Raji (cell line): ENCODE measurements around the gene CPVL.

ENCODE experiments used
- POLR2A ChIP-seq: IDR thresholded peaks from 2 replicates; pipeline ENCODE4 v1.6.1; 2011; ENCODE audit warnings: low read depth, low read length, control low read depth; ENCODE audit not compliant: insufficient read depth

CPVL gene

DNA sequence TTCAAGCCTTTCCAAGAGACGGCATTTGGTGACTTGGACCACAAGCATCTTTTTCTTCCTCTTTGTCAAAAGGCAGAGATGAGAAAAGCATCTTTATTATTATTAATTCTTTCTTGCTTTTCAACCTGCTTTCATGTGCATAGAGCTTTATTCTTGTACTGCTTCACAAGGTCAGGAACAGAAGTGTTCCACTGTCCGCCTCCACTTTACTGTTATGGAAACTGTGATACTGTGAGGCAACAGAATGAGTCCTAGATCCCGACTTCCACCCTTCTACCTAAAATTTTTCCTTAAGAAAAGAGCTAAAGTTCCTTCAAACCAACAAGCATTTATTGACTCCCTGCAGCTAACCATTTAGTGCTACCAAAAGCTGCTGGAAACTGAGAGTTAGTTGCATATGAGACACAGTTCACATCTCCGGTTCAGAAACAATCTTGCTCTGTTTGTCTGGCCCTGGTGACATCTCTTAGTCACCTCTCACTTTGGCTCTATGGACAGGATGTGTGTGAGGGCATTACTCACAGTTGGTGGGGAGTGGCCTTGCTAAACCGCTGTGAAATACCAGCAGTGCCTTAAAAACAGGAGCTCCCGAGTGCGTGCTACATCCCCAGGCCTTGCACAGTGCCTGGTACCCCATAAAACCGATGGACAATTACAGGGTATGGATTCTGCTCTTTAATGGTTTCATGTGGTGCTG lies 111.1 kb downstream of the CPVL start:
- no peak for TF ChIP-seq POLR2A

DNA sequence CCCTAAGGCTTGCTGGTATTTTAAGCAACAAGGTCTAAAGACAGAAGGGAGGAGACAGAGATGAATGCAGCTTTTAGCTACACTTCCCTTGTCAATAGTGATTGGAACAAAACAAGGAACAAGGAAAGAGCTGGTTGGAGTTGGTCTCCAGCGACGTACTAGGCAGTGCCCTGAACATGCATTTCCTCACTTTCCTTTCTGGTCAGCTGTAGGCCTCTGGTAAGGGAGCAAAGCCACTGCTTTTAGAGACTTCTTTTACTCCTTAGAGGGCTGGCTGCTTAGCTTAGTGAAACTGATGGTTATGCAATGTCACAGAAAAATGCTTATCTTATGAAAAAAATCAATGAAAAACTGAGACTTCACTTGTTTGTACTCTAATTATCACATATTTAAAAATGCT lies 112.8 kb downstream of the CPVL start:
- TF ChIP-seq POLR2A: no peak

DNA sequence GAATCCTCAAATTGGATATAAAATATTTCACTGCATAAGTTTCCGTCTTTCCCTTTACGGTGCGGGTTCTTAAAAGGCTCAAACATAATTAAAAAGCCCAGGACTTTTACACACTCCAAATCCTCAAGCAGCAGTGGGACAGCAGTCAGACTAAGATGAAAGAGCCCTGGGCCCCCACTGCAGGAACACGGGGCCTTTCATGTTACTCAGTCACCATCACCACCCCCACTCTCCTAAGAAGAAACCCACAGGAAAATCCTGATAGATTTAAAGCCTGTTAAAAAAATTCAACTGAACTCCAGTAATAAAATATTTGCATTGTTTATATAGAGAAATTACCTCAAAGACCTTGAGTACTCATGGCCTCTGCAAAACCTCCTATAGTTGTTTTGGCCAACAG lies 114.2 kb downstream of the CPVL start:
- no peak for TF ChIP-seq POLR2A

DNA sequence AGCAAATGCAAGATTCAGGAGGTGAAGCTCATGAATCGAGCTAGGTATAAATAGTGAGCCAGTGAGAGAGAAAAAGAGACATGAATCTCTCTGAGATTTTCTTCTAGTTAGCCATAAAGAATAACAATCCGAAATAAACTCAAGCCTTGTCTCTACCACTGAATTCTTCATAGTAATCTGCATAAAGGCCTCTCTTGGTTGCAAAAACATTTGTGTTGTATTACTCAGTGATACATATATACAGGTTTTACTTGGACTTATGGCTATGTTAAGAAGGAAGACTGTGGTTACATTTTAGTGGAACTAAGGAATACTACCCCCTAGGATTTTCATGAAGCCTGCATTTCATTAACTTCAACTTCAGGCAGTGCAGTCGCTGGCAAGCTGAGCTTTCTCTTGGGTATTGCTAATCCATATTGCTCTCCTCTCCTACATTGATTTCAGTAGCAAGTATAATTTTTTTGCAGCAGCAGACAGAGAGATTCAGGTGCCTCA lies 115.5 kb downstream of the CPVL start:
- TF ChIP-seq POLR2A: no peak

DNA sequence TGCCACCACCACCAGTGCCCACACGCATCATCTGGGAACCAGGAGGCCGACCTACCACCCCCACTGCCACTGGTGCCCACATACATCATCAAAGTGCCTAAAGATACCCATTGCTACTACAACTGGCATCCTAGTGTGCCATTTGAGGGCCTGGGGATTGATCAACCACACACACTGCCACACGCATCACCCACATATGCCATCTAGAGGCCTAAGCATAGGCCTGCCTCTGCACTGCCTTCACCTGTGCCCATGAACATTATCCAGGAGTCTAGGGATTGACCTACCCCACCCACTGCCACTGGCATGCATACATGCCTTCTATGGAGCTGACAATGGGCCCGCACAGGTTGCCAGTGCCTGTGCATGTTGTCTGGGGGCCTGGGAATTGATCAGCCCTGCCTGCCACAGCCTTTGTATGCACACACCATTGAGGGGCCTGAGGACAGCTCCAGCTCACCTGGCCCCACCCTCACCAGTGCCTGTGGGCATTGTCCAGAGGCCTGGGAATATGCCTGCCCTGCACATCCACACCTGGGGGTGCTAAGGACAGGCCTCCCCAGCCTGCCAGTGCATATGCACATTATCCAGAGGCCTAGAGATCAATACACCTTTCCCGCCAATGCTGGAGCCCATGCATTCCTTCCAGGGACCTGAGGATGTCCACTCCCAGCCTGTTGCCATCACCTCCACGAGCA lies 123.9 kb downstream of the CPVL start:
- no peak for TF ChIP-seq POLR2A

DNA sequence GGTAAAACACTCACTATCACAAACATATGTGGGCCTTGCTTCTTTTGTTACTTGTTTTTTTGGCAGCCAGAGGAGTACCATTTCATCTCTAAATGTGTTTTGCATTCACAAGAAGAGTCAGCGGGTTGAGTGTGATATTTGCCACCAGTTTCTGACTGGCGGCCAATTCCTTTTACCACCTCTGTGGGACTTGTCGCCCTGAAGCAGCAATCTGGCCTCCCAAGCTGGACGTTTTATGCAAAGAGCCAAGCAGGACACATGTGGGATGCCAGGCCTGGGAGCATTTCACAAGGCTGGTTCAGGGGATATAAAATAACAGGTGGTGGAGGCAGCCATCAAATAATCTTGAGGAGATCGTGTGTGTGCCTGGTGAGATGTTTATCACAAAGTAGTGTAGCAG lies 126.4 kb downstream of the CPVL start:
- TF ChIP-seq POLR2A: no peak

DNA sequence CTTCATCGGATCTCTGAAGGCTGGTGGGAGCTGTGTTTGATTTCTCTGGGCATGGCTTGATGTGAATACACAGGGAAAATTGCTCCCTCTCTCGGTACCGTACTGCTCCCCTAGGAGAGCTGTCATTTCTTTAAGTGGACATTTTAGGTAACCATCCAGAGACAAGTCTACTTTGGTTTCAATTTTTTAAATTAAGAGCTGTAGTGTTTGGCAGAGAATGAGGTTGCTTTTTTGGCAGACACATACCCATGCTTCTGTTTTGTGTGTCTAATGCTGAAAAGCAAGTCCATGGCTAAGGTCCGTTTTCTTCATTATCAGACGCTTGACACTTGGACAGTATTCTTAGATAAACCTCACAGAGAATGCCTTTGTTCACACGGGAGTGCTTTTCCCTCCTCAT lies 127.0 kb downstream of the CPVL start:
- TF ChIP-seq POLR2A: no peak

DNA sequence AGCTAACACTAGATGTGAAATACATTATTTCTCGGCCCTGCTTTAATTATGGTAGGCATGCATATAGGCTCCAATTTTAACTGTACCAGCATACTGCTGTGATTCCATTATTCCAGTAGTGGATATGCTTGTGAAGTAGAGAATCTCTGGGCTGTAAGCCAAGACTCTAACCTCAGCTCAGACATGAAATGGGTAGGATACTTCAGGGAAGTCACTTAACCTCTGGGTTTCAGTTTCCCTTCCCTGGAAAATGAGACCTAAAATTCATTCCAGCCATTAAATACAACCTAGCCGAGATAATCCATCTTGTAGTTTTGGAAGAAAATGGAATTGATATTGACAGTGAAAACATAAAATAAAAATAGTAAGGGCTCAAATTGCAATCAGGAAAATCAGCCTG lies 128.6 kb downstream of the CPVL start:
- no peak for TF ChIP-seq POLR2A

DNA sequence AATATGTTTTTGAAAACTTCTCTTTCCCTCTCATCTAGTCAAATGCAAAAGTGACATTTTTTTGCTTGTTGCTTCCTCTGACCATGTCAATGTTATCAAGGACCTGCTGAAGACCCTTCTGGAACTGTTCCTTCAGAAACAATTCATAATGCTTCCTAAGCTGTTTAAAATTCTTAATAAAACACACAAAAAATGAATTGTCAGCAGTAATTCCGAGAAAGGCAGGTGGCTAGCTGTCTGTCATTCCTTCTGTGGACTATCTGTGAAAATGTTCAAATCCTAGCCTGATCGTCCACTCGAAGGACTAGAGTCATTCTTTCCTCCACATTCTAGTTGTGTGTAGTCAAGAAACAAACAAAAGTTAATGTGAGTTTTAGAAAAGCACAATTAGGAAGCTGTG lies 131.6 kb downstream of the CPVL start:
- TF ChIP-seq POLR2A: no peak

DNA sequence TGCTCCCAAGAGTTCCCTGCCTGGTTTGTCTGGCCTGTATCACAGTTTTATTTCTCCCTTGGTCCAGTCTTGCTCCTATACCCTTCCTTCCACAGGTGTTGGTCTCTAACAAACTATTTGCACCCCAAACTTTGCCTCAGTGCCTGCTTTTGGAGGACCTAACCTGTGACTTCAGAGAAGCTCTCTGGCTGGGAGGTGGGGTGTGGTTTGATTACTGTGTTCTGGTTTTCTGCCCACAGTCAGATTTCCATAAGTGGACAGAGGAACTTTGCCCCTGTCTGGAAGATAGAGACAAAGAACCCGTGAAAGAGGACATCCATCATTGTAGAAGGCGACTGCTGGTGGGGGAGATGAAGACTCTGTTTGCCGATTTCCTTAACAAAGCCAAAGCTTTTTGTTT lies 132.4 kb downstream of the CPVL start:
- no peak for TF ChIP-seq POLR2A

DNA sequence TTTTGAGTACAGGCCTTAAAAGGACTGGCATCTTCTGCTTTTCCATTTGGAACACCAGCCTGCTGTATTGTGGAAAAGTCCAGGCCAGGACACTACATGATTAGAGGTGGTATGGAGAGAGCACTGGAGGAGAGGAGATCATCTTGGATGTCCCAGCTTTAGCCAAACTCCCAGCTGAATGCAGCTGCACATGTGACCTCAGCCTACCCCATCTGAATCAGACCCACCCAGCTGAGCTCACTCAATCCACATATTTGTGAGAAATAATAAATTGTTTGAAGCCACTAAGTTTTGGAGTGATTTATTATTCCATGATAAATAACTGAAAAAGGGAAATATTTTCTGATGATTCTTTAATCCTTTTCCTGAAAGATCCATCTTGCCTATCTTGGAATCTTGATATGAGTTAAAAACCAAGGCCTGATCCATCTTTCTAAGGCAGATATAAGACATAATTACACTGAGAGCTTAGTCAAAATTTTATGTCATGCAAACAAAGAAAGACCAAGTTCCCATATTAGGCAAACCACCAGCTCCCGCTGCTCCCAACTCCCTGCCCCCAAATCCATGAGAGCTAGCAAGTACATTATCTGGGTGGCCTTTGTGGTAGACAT lies 133.1 kb downstream of the CPVL start:
- no peak for TF ChIP-seq POLR2A

DNA sequence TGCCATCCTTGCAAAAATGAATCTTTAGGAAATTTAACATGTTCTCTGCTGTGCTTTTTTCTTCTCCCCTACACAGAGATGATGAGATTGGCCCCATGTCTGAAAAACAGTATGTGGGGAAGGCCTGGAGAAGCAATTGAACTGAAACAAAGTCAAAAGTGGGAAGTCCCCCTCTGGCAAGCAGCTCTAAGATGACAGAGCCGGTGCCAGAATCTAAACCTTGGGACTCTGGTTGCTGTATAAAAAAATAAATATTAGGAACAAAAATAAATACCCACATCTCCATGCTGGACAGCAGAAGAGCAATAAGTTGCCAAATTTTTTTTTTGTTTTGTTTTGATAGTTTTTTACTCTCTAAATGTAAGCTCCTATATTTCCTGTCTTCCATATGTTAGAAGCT lies 136.4 kb downstream of the CPVL start:
- no peak for TF ChIP-seq POLR2A

DNA sequence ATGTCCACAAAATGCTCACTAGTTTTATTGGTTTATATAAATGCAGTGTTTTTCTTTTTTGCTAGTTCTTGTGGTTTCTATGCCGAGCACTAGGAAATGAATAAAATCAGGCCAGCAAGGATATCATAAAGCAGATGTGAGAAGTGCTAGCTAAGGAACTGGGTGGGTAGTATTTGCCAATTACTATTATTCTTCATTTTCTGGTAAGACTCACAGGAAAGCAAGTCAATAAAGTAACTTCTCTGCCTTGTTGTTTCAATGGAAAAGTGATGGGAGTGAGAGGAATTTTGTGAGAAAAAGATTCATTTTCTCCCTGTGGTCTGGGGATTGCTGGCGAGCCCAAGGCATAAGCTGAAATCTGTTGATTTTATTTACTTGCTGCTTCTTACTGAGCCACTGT lies 137.7 kb downstream of the CPVL start:
- TF ChIP-seq POLR2A: no peak

DNA sequence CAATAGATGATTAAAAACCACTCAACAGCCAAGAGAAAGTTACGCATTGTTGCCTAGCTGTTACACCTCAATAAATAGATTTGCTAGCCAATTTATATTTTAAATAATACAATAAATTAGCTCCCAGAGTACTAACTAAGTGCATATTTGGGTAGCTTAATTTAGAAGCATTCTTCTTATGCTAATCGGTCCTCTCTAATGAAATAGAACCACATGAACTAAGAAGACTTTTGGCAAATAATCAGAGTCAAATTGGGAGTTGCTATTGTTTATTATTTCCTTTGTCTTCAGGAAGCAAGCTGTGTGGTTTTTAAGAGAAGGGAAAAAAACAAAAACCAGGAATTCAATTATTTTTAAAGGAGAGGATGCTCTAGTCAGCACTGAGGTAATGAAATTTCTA lies 139.2 kb downstream of the CPVL start:
- TF ChIP-seq POLR2A: no peak

DNA sequence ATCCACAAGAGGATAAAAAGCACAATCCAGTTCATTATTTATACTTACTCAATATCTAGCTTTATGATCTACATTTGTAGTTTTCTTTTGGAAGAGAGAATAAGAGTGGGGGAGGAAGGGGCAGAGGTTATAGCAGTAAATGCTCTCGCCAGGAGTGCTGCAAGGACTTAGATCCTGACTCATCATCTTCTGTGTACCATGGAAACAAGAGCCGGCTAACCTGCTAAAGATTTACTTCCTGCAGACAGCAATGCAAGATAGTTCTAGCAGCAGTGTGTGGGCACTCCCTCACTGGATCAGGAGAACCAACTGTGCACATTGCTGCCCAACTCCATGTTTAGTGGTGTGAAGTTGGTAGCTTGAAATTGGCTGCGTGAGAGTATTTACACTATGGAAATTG lies 140.5 kb downstream of the CPVL start:
- no peak for TF ChIP-seq POLR2A

DNA sequence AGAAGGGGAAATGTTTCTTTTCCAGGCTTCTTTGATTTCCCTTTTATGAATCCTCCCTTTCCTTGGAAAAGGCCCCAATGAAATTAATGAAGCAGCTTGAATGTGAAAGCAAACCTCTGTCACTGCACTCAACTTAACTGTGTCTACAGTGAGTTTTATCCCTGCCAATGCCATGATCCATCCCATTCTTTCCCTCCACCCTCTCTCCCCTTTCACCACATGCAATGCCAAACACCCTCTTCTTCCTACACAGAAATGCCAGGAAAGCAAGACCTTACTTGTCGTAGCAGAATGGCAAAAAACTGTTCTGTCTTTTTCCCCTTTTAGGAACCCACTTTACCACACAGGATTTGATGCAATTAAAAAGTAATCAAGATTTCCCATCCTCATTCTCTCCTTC lies 140.9 kb downstream of the CPVL start:
- no peak for TF ChIP-seq POLR2A
